Kidney (tissue), 14 donors: ENCODE results near the gene TEDC2. TPM values are rescaled to one million over a fixed set of nuclear protein-coding genes. Genes with fewer than 3 reads are reported as not detected.

Experiments
- DNase-seq, 5 donors: peaks; one replicate each; pipeline ENCODE4 v3.0.0-alpha.2; 2013 to 2020
- FAIRE-seq: peaks from 2 replicates; lab custom pipeline; 2012; peaks lifted over from hg19 to GRCh38; lab: Jason Lieb, UNC
- H3K27ac ChIP-seq, 2 donors: one replicate each; pipeline ENCODE4 v1.7.0; 2013; ENCODE audit warnings: low read depth in 2 of 2, low read length in 2 of 2, inconsistent platforms in 1 of 2
- H3K27me3 ChIP-seq: one replicate; pipeline ENCODE4 v1.7.1; 2013; ENCODE audit warnings: low read length, inconsistent platforms; ENCODE audit not compliant: control insufficient read depth, insufficient read depth
- H3K36me3 ChIP-seq, 3 donors: one replicate each; pipeline versions ENCODE4 v1.7.0 to v1.7.1; 2013; ENCODE audit warnings: low read length in 3 of 3, control low read depth in 1 of 3, inconsistent platforms in 1 of 3; ENCODE audit not compliant: insufficient read depth in 3 of 3, control insufficient read depth in 2 of 3
- H3K4me1 ChIP-seq, 3 donors: one replicate each; pipeline versions ENCODE4 v1.7.0 to v1.7.1; 2013; ENCODE audit warnings: low read length in 3 of 3, inconsistent platforms in 1 of 3, low read depth in 1 of 3; ENCODE audit not compliant: control insufficient read depth in 2 of 3, insufficient read depth in 2 of 3
- H3K4me3 ChIP-seq, 3 donors: one replicate each; pipeline versions ENCODE4 v1.7.0 to v1.8.1; 2013; ENCODE audit warnings: low read length in 3 of 3, control low read depth in 1 of 3, inconsistent platforms in 1 of 3
- H3K9ac ChIP-seq, 3 donors: one replicate each; pipeline versions ENCODE4 v1.7.0 to v1.7.1; 2013; ENCODE audit warnings: low read length in 3 of 3, control low read depth in 1 of 3, inconsistent platforms in 1 of 3
- H3K9me3 ChIP-seq, 3 donors: one replicate each; pipeline versions ENCODE4 v1.7.0 to v1.7.1; 2013; ENCODE audit warnings: low read length in 3 of 3, control low read depth in 1 of 3, inconsistent platforms in 1 of 3; ENCODE audit not compliant: control insufficient read depth in 2 of 3, insufficient read depth in 1 of 3
- intact Hi-C: fragments of 100-400 bp; cut with DNase I; formaldehyde crosslinking; loops from one replicate; pipeline ENCODE4 v1.11.1; 2022
- polyA plus RNA-seq: library from polyadenylated mRNA; stranded (reverse); fragments of 350-450 nt; fragmentation: Illumina TruSeq; extraction: RNeasy Lipid Tissue Mini Kit (QIAGEN cat#74804); gene quantifications from one replicate; pipeline ENCODE4 v1.2.3, GENCODE V29; 2014; ENCODE audit warnings: low read depth, low replicate concordance; ENCODE audit not compliant: insufficient read depth
- total RNA-seq: library from RNA; stranded (reverse); fragmentation: NEBNext Ultra II Directional; extraction: Animal tissue kit (Norgen Biotek cat#: 25700); gene quantifications from one replicate; pipeline ENCODE4 v1.2.1, GENCODE V29; 2021
- TF ChIP-seq, protein P1 (sequence below): IDR thresholded peaks from 3 replicates; pipeline ENCODE4 v1.5.1; 2012; ENCODE audit warnings: mild to moderate bottlenecking, moderate library complexity, borderline replicate concordance; ENCODE audit not compliant: insufficient read depth; ENCODE audit errors: extremely low read depth
- donor health status: control.
- donor health status: control.
- donor health status: control.
- donor health status: control.
- donor health status: control.
- donor health status: DM: yes; HTN: yes; CAD: no.
- donor health status: Normal renal cell carcinoma (clear cell type).

TEDC2 gene
- total and polyA plus RNA-seq, 2 donors from 2014 or later = 1.4 to 1.7 TPM

GRCh38 chr16:2496223-2497115 lies 36.6 kb downstream of the TEDC2 start:
- Histone ChIP-seq H3K9me3 (no peaks in the 10 kb centered on the region), H3K36me3 (no peaks in the 10 kb centered on the region), H3K9ac (no peak overlapping the region), H3K27me3 (no peaks in the 10 kb centered on the region), H3K4me3 (no peak overlapping the region), H3K4me1 (peaks cover 0 to 50% (median 13%) of the 10 kb centered on the region in 3 donors), H3K27ac (peak overlapping the region in 1 of 2 donors; percentile 16)
- no peak for FAIRE-seq
- peak in 2 of 5 donors; percentile 41 to 73 for DNase-seq
- intact Hi-C loops = no loop called here
- TF ChIP-seq, protein P1, sequence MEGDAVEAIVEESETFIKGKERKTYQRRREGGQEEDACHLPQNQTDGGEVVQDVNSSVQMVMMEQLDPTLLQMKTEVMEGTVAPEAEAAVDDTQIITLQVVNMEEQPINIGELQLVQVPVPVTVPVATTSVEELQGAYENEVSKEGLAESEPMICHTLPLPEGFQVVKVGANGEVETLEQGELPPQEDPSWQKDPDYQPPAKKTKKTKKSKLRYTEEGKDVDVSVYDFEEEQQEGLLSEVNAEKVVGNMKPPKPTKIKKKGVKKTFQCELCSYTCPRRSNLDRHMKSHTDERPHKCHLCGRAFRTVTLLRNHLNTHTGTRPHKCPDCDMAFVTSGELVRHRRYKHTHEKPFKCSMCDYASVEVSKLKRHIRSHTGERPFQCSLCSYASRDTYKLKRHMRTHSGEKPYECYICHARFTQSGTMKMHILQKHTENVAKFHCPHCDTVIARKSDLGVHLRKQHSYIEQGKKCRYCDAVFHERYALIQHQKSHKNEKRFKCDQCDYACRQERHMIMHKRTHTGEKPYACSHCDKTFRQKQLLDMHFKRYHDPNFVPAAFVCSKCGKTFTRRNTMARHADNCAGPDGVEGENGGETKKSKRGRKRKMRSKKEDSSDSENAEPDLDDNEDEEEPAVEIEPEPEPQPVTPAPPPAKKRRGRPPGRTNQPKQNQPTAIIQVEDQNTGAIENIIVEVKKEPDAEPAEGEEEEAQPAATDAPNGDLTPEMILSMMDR = no peak

DNA sequence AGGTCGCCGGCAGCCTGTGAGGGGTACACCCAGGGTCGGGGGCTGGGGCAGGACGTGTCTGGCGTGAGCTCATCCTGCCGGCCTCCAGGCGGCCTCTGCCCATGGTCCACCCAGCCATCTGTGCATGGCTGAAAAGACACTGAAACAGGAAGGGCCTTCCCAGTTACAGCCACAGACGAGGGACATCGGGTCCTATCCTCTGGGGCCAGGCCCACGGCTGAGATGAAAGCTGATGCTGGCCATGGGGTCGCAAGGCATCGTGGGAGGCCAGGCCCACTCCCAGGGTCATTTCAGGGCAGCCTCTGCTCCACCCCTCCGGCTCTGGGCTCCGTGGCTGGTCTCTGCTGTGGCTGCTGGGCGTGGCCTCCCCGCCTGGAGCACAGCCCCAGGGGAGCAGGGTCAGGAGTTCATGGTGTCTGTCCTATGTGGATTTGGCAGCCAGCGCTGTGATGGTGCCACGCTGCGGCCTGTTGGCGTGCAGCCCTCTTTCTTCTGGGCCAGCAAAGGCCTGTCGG lies 37.3 kb downstream of the TEDC2 start:
- Histone ChIP-seq H3K9me3 (no peaks in the 10 kb centered on the region), H3K9ac (peak overlapping the region in 1 of 3 donors; percentile 19), H3K4me3 (no peak overlapping the region), H3K4me1 (peaks cover 0 to 55% (median 13%) of the 10 kb centered on the region in 3 donors), H3K36me3 (no peaks in the 10 kb centered on the region), H3K27me3 (no peaks in the 10 kb centered on the region), H3K27ac (peak overlapping the region in 1 of 2 donors; percentile 16)
- intact Hi-C loops = no loop called here
- FAIRE-seq (no peak), DNase-seq (peak in 2 of 5 donors; percentile 47 to 91)
- TF ChIP-seq, protein P1 = no peak

DNA sequence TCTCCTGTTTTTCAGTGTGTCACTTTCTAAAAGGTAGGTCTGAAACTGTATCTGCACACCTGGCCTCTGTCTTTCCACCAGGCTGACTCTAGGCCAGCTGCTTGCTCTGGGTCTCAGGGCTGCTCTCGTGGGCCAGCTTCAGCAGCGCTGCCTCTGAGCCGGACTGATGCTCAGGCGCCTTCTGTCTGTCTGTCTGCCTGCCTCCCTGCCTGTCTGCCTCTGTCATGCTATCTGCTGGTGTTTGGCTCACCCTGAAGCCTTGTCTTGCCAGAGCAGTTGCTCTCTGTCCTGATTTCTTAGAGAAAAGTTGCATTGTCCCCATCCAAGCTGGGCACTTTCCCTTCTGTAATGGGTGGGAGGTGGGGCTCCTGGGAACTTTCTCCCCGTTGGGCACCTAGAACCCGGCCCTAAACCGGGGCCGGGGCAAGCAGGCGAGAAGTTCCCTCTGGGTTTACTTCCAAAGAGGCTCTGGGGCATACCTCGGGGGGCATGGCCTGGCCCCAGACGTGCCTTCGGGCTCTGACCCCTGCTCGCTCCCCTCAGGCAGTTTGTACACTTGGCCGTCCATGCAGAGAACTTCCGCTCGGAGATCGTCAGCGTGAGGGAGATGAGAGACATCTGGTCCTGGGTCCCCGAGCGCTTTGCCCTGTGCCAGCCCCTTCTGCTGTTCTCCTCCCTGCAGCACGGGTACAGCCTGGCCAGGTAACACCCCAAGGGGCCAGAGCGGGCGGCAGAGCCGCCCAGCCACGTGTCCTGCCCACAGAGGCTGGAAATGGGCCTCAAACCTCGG lies 38.0 kb downstream of the TEDC2 start:
- Histone ChIP-seq H3K36me3 (no peaks in the 10 kb centered on the region), H3K27me3 (no peaks in the 10 kb centered on the region), H3K27ac (no peak overlapping the region), H3K4me1 (peaks cover 0 to 58% (median 13%) of the 10 kb centered on the region in 3 donors), H3K9ac (peak overlapping the region in 1 of 3 donors; percentile 19), H3K9me3 (no peaks in the 10 kb centered on the region), H3K4me3 (no peak overlapping the region)
- FAIRE-seq = no peak
- TF ChIP-seq, protein P1 = no peak
- DNase-seq = peak in 1 of 5 donors; percentile 72
- intact Hi-C loops = no loop called here
